IMR-90 (cell line): ENCODE measurements around the gene REST. TPM values are rescaled to one million over a fixed set of nuclear protein-coding genes. Genes with fewer than 3 reads are reported as not detected.

ENCODE experiments used
- ATAC-seq: fragments of 200-7000 bp; cut with Tn5 transposase; 2 replicates; pipeline ENCODE4 v1.9.1; 2020; ENCODE audit warnings: low read depth, mild to moderate bottlenecking, moderate library complexity
- BruUV-seq: library from RNA; stranded (reverse); fragments of 400-500 nt; replicated peaks from 2 replicates; lab custom pipeline; 2021; lab: Mats Ljungman, UMichigan
- CTCF ChIA-PET: fragments of 300-600 bp; formaldehyde crosslinking; extraction: SDS; loops from one replicate; lab custom pipeline; 2021; ENCODE audit warnings: antibody characterized with exemption; lab: Yijun Ruan, JAX
- POLR2A ChIA-PET: fragments of 300-600 bp; sonication (Branson Sonifier 250); formaldehyde crosslinking; loops from one replicate; lab custom pipeline; 2022; ENCODE audit warnings: antibody characterized with exemption; ENCODE audit not compliant: unreplicated experiment; lab: Charles Lee
- DNase-seq: peaks from one replicate; pipeline ENCODE4 v3.0.0; 2013
- H2AFZ ChIP-seq: replicated peaks from 2 replicates; pipeline ENCODE3; 2013; ENCODE audit warnings: low read length, mild to moderate bottlenecking; ENCODE audit not compliant: poor library complexity
- H2AK5ac ChIP-seq: 2 replicates; pipeline ENCODE4 v1.6.1; 2013; ENCODE audit warnings: low read depth, low read length, inconsistent platforms
- H2AK9ac ChIP-seq: replicated peaks from 2 replicates; pipeline ENCODE3; 2013; ENCODE audit warnings: mild to moderate bottlenecking, low read depth, low read length, moderate library complexity; ENCODE audit not compliant: poor library complexity
- H2BK120ac ChIP-seq: 2 replicates; pipeline ENCODE4 v1.6.1; 2013; ENCODE audit warnings: low read depth, low read length, inconsistent platforms
- H2BK15ac ChIP-seq: 3 replicates; pipeline ENCODE4 v1.6.1; 2013; ENCODE audit warnings: low read depth, low read length, inconsistent platforms
- H2BK20ac ChIP-seq: 2 replicates; pipeline ENCODE4 v1.6.1; 2013; ENCODE audit warnings: low read depth, mild to moderate bottlenecking, inconsistent platforms, low read length, moderate library complexity
- H2BK5ac ChIP-seq: 2 replicates; pipeline ENCODE4 v1.6.1; 2013; ENCODE audit warnings: mild to moderate bottlenecking, low read depth, low read length, inconsistent platforms; ENCODE audit not compliant: poor library complexity, severe bottlenecking
- H3K14ac ChIP-seq: replicated peaks from 2 replicates; pipeline ENCODE4 v1.6.1; 2013; ENCODE audit warnings: low read depth, low read length, inconsistent platforms
- H3K18ac ChIP-seq: 2 replicates; pipeline ENCODE4 v1.6.1; 2013; ENCODE audit warnings: low read depth, low read length, control low read depth
- H3K23ac ChIP-seq: 2 replicates; pipeline ENCODE4 v1.6.1; 2013; ENCODE audit warnings: low read depth, low read length, inconsistent platforms
- H3K27ac ChIP-seq: 2 replicates; pipeline ENCODE4 v1.5.1; 2013; ENCODE audit warnings: mild to moderate bottlenecking, control low read depth, low read length; ENCODE audit not compliant: insufficient read depth
- H3K27me3 ChIP-seq: 2 replicates; pipeline ENCODE4 v1.6.1; 2013; ENCODE audit warnings: low read length; ENCODE audit not compliant: control insufficient read depth, insufficient read depth
- H3K36me3 ChIP-seq: 2 replicates; pipeline ENCODE4 v1.6.1; 2013; ENCODE audit warnings: low read length, mixed read lengths; ENCODE audit not compliant: control insufficient read depth, insufficient read depth
- H3K4ac ChIP-seq: 2 replicates; pipeline ENCODE4 v1.6.1; 2013; ENCODE audit warnings: low read depth, low read length, inconsistent platforms
- H3K4me1 ChIP-seq: 2 replicates; pipeline ENCODE4 v1.6.1; 2013; ENCODE audit warnings: low read length, mixed read lengths; ENCODE audit not compliant: control insufficient read depth, insufficient read depth
- H3K4me2 ChIP-seq: 2 replicates; pipeline ENCODE4 v1.6.1; 2013; ENCODE audit warnings: low read depth, mild to moderate bottlenecking, control low read depth, low read length, moderate library complexity
- H3K4me3 ChIP-seq: 2 replicates; pipeline ENCODE4 v1.5.1; 2013; ENCODE audit warnings: low read depth, mild to moderate bottlenecking, control low read depth, low read length, moderate library complexity; ENCODE audit not compliant: insufficient read depth
- H3K56ac ChIP-seq: 2 replicates; pipeline ENCODE4 v1.6.1; 2013; ENCODE audit warnings: low read length, inconsistent platforms; ENCODE audit not compliant: insufficient read depth; ENCODE audit errors: extremely low read depth
- H3K79me1 ChIP-seq, 2 experiments: 2 replicates each; pipeline ENCODE4 v1.6.1; 2013; ENCODE audit warnings: low read length in 2 of 2, inconsistent platforms in 1 of 2, low read depth in 1 of 2
- H3K9ac ChIP-seq: 2 replicates; pipeline ENCODE4 v1.6.1; 2013; ENCODE audit warnings: low read depth, low read length, control low read depth
- H3K9me1 ChIP-seq: 2 replicates; pipeline ENCODE4 v1.6.1; 2013; ENCODE audit warnings: low read length, inconsistent platforms; ENCODE audit not compliant: insufficient read depth
- H3K9me3 ChIP-seq: 2 replicates; pipeline ENCODE4 v1.6.1; 2013; ENCODE audit warnings: low read length; ENCODE audit not compliant: control insufficient read depth, insufficient read depth
- H4K20me1 ChIP-seq: 2 replicates; pipeline ENCODE4 v1.6.1; 2013; ENCODE audit warnings: low read length, inconsistent platforms; ENCODE audit not compliant: insufficient read depth
- H4K5ac ChIP-seq: 2 replicates; pipeline ENCODE4 v1.6.1; 2013; ENCODE audit warnings: mild to moderate bottlenecking, low read depth, low read length, control low read depth
- H4K8ac ChIP-seq, 2 experiments: 2 replicates each; pipeline ENCODE4 v1.6.1; 2013; ENCODE audit warnings: low read depth in 2 of 2, low read length in 2 of 2, control low read depth in 1 of 2, inconsistent platforms in 1 of 2
- H4K91ac ChIP-seq: 2 replicates; pipeline ENCODE4 v1.6.1; 2013; ENCODE audit warnings: low read depth, low read length, inconsistent platforms; ENCODE audit not compliant: insufficient read depth
- CEBPB ChIP-seq: IDR thresholded peaks from 2 replicates; pipeline ENCODE4 v1.6.1; 2012; ENCODE audit warnings: low read depth, low read length, improper control_type of control experiment
- MAFK ChIP-seq: IDR thresholded peaks from 2 replicates; pipeline ENCODE4 v1.6.1; 2012; ENCODE audit warnings: low read depth, low read length, improper control_type of control experiment
- POLR2A ChIP-seq: IDR thresholded peaks from 2 replicates; pipeline ENCODE4 v1.6.1; 2012; ENCODE audit warnings: mild to moderate bottlenecking, low read depth, low read length
- SMC3 ChIP-seq: fragments of 150-350 bp; IDR thresholded peaks from 2 replicates; pipeline ENCODE4 v1.6.1; 2016; ENCODE audit warnings: low read depth, mild to moderate bottlenecking, antibody characterized with exemption, low read length, moderate library complexity
- WGBS, 2 experiments: methylation state at CpG; one replicate each; pipeline versions ENCODE4 v1.1.5 to v1.1.7; 2013; ENCODE audit warnings: missing lambda C conversion rate in 2 of 2; ENCODE audit not compliant: insufficient read length in 1 of 2; ENCODE audit errors: extremely low coverage in 2 of 2; 5-methylcytosine and 5-hydroxymethylcytosine counted together
- dilution Hi-C: fragments of 300-500 bp; cut with HindIII; formaldehyde crosslinking; loops from one replicate; pipeline ENCODE4 v1.14.3; 2018; ENCODE audit warnings: low sequenced_read_pairs; ENCODE audit not compliant: unreplicated experiment
- in situ Hi-C: fragments of 300-500 bp; cut with MboI; formaldehyde crosslinking; loops from 3 replicates; pipeline ENCODE4 v1.14.3; 2019; ENCODE audit warnings: low sequenced_read_pairs, inconsistent platforms, mixed read lengths
- intact Hi-C: fragments of 100-400 bp; cut with micrococcal nuclease; formaldehyde crosslinking; loops from 2 replicates; pipeline ENCODE4 v1.10.0; 2022
- polyA plus RNA-seq, 3 experiments: library from polyadenylated mRNA; depleted of rRNA; stranded (reverse); fragments of >200 nt; gene quantifications; 2 replicates each; pipeline ENCODE4 v1.2.3, GENCODE V29; 2012; ENCODE audit warnings: low replicate concordance in 1 of 3
- total RNA-seq: library from RNA; depleted of rRNA; stranded (reverse); fragments of >200 nt; gene quantifications from 2 replicates; pipeline ENCODE4 v1.2.3, GENCODE V29; 2012
- TF ChIP-seq, protein P1 (sequence below): fragments of 150-350 bp; IDR thresholded peaks from 2 replicates; pipeline ENCODE4 v1.6.1; 2016; ENCODE audit warnings: low read depth, mild to moderate bottlenecking, low read length, moderate library complexity, borderline replicate concordance
- TF ChIP-seq, protein P2 (sequence below): fragments of 150-350 bp; IDR thresholded peaks from 2 replicates; pipeline ENCODE4 v1.6.1; 2017; ENCODE audit warnings: mild to moderate bottlenecking, antibody characterized with exemption, low read length, low read depth

REST gene
- total and polyA plus RNA-seq, 2 of the 4 experiments (the other 2 are of a cell fraction), result 10.0 to 66.9 TPM

GRCh38 chr4:56927196-56927595, 19.5 kb downstream of the REST start:
- no TSS peak for BruUV-seq
- H2BK120ac ChIP-seq, result no peak overlapping the region
- ChIA-PET CTCF (no interaction called here), POLR2A (interaction anchor here (0.5 kb wide), 1 partner anchor 462 kb away, joined by 5 read pairs; no protein-coding TSS in a partner anchor)
- no peak overlapping the region for H3K56ac ChIP-seq
- H3K27ac ChIP-seq, result no peak overlapping the region
- H2AK9ac ChIP-seq, result no peak overlapping the region
- H3K9ac ChIP-seq, result no peak overlapping the region
- H2BK15ac ChIP-seq, result no peak overlapping the region
- H3K27me3 ChIP-seq, result no peaks in the 10 kb centered on the region
- ATAC-seq (no peak), DNase-seq (no peak)
- TF ChIP-seq, protein P1, sequence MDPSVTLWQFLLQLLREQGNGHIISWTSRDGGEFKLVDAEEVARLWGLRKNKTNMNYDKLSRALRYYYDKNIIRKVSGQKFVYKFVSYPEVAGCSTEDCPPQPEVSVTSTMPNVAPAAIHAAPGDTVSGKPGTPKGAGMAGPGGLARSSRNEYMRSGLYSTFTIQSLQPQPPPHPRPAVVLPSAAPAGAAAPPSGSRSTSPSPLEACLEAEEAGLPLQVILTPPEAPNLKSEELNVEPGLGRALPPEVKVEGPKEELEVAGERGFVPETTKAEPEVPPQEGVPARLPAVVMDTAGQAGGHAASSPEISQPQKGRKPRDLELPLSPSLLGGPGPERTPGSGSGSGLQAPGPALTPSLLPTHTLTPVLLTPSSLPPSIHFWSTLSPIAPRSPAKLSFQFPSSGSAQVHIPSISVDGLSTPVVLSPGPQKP, result no peak
- TF ChIP-seq, protein P2, sequence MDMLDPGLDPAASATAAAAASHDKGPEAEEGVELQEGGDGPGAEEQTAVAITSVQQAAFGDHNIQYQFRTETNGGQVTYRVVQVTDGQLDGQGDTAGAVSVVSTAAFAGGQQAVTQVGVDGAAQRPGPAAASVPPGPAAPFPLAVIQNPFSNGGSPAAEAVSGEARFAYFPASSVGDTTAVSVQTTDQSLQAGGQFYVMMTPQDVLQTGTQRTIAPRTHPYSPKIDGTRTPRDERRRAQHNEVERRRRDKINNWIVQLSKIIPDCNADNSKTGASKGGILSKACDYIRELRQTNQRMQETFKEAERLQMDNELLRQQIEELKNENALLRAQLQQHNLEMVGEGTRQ, result no peak
- TF ChIP-seq POLR2A (no peak), MAFK (peak; percentile 75), CEBPB (no peak), SMC3 (no peak)
- H2AK5ac ChIP-seq, result no peak overlapping the region
- no peak overlapping the region for H4K91ac ChIP-seq
- H4K20me1 ChIP-seq, result peaks cover 3% of the 10 kb centered on the region; the same call in 1 of the 2 replicates
- peaks cover 34 to 55% of the 10 kb centered on the region in 2 experiments for H3K79me1 ChIP-seq
- no peak overlapping the region for H3K4ac ChIP-seq
- H3K9me1 ChIP-seq, result peaks cover 5% of the 10 kb centered on the region; the same call in 1 of the 2 replicates
- H3K9me3 ChIP-seq, result no peaks in the 10 kb centered on the region
- no peak overlapping the region for H3K18ac ChIP-seq
- H4K5ac ChIP-seq, result no peak overlapping the region
- H4K8ac ChIP-seq, result no peak overlapping the region
- no peak overlapping the region for H2BK5ac ChIP-seq
- H2AFZ ChIP-seq, result no peak overlapping the region
- dilution Hi-C loops (no loop called here), intact Hi-C loops (no loop called here), in situ Hi-C loops (no loop called here)
- WGBS, 2 experiments, result no CpG with 5 or more reads among the region's 2 CpGs
- no peaks in the 10 kb centered on the region for H3K4me1 ChIP-seq
- no peak overlapping the region for H3K14ac ChIP-seq
- peaks cover 35% of the 10 kb centered on the region for H3K36me3 ChIP-seq
- H3K4me2 ChIP-seq, result no peak overlapping the region
- no peak overlapping the region for H3K4me3 ChIP-seq
- no peak overlapping the region for H3K23ac ChIP-seq
- no peak overlapping the region for H2BK20ac ChIP-seq
